ENCODE measurements around the gene SH3YL1. TPM values are rescaled to one million over a fixed set of nuclear protein-coding genes. Genes with fewer than 3 reads are reported as not detected.
A peak's percentile ranks its signal among the peaks of the same experiment; 100 is the strongest.

SH3YL1 gene, protein sequence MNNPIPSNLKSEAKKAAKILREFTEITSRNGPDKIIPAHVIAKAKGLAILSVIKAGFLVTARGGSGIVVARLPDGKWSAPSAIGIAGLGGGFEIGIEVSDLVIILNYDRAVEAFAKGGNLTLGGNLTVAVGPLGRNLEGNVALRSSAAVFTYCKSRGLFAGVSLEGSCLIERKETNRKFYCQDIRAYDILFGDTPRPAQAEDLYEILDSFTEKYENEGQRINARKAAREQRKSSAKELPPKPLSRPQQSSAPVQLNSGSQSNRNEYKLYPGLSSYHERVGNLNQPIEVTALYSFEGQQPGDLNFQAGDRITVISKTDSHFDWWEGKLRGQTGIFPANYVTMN
- 100 to 1,000 TPM in 1 of 2 donors, 10 to 100 TPM in 1; 42.7 to 121 TPM for total RNA-seq
- polyA plus RNA-seq = 10 to 100 TPM; 35.1 to 65.8 TPM
- long read RNA-seq, donor 1, partial matches to known transcripts = 38 of 178 reads
- long read RNA-seq, donor 1, other reads (novel, unspliced or antisense) = 126 of 178 reads
- long read RNA-seq, donor 2, partial matches to known transcripts = 0 of 6 reads
- long read RNA-seq, donor 2, other reads (novel, unspliced or antisense) = 0 of 6 reads
- long read RNA-seq, donor 3, partial matches to known transcripts = 7 of 20 reads
- long read RNA-seq, donor 3, other reads (novel, unspliced or antisense) = 0 of 20 reads
- long read RNA-seq, donor 4, partial matches to known transcripts = 12 of 14 reads
- long read RNA-seq, donor 4, other reads (novel, unspliced or antisense) = 0 of 14 reads
- long read RNA-seq, donor 5, transcript SH3YL1-205 (9 exons, 1,695 nt) = major isoform, 7 of 23 reads
- long read RNA-seq, donor 5, transcript SH3YL1-227 (1 exons, 502 nt) = major isoform, 7 of 23 reads
- long read RNA-seq, donor 5, partial matches to known transcripts = 0 of 23 reads
- long read RNA-seq, donor 5, other reads (novel, unspliced or antisense) = 0 of 23 reads

DNA sequence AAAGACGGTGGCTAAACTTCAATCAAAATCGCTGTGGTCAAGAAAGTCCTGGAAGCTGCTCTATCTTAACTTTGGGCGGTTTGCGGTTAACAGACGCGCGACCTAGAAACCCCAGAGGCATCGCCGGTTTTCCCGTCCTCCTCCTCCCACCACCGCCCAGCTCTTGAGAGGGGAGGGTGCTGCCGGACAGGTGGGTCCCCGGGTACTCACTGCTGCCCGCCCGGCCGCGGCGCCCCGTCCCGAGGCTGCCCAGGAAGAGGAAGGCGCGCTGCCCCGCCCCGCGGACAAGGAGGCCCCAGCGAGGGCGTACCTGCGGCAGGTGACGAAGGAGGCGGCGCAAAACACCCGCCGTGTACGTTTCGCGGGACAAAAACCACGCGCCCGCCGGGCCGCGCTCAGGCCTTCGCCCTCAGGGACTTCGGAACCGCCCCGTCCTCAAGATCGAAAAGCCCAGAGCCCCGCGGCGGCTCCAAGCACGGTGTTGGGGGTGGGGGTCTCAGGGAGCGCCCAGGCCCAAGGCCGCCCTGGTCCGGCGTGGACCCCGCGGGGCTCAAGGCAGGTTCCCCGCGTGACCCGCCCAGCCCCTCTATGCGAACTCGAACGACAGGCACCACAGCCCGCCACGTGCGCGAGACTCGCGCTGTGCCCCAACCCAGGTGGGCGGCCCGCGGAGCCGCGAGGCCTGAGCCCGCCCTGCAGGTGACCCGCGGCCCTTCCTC is at the start of gene SH3YL1:
Gene SH3YL1 (minus strand): TSS at position 259 of the 719 bp plus-strand sequence. CDS start 48 bp downstream, at position 211.
- Histone ChIP-seq H3K9ac (ENCODE audit: insufficient read depth in 1 of 2, low read length in 2 of 2) (peak within 1 kb of the TSS; percentile 86 to 89), H3K9me3 (ENCODE audit: control insufficient read depth in 4 of 4, insufficient read depth in 3 of 4, low read length in 3 of 4) (no peaks in the 10 kb centered on the region), H3K27me3 (ENCODE audit: control insufficient read depth in 3 of 3, insufficient read depth in 3 of 3, low read length in 2 of 3) (no peaks in the 10 kb centered on the region), H3K27ac (ENCODE audit: low read depth in 1 of 2, low read length in 1 of 2) (peak within 1 kb of the TSS; percentile 71 to 95), H3K4me3 (peak within 1 kb of the TSS; percentile 91), H3K36me3 (ENCODE audit: control insufficient read depth in 4 of 4, insufficient read depth in 4 of 4, low read length in 4 of 4) (peaks cover 0 to 4% (median 1%) of the 10 kb centered on the region in 4 donors), H3K4me1 (ENCODE audit: control insufficient read depth in 5 of 5, insufficient read depth in 5 of 5, low read length in 5 of 5) (peaks cover 7 to 38% (median 17%) of the 10 kb centered on the region in 5 donors)
- 1% methylated on average over 65 to 77 of the region's 77 CpGs for WGBS, 2 donors
- TF ChIP-seq, protein P1, sequence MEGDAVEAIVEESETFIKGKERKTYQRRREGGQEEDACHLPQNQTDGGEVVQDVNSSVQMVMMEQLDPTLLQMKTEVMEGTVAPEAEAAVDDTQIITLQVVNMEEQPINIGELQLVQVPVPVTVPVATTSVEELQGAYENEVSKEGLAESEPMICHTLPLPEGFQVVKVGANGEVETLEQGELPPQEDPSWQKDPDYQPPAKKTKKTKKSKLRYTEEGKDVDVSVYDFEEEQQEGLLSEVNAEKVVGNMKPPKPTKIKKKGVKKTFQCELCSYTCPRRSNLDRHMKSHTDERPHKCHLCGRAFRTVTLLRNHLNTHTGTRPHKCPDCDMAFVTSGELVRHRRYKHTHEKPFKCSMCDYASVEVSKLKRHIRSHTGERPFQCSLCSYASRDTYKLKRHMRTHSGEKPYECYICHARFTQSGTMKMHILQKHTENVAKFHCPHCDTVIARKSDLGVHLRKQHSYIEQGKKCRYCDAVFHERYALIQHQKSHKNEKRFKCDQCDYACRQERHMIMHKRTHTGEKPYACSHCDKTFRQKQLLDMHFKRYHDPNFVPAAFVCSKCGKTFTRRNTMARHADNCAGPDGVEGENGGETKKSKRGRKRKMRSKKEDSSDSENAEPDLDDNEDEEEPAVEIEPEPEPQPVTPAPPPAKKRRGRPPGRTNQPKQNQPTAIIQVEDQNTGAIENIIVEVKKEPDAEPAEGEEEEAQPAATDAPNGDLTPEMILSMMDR (IDR thresholded peaks at IDR 0.05; ENCODE audit: control extremely low read depth, extremely low read depth) = no peak
- peak; percentile 31 to 60 (median 59) for DNase-seq
- ATAC-seq (ENCODE audit: insufficient read depth, low FRiP score) = peak; percentile 71

DNA sequence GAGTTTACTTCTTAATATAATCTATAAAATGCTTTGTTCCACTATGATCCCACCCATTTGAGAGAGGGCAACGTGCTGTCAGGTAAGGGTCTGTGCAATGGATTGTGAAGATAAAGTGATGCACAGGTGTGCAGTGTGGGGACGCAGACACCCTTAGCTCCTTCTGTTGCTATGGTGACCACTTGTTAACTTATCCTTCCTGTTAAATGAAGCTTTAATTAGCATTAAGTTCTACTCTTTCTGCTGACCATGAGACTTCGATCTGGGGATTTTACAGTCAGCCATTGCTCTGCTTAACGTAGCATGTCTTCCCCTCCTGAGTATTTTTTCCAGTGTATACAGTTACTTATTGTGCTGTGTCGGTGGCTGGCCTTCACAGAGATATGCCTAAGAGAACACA is 47.2 kb upstream of the SH3YL1 start:
- H3K4me1 ChIP-seq (ENCODE audit: control insufficient read depth in 5 of 5, insufficient read depth in 5 of 5, low read length in 5 of 5) = peaks cover 0 to 6% (median 0%) of the 10 kb centered on the region in 5 donors
- TF ChIP-seq, protein P1 (IDR thresholded peaks at IDR 0.05; ENCODE audit: control extremely low read depth, extremely low read depth) = no peak
- 85 to 86% methylated on average over 5 of the region's 5 CpGs for WGBS, 2 donors
- ATAC-seq (ENCODE audit: insufficient read depth, low FRiP score) (no peak), DNase-seq (no peak)
- H3K36me3 ChIP-seq (ENCODE audit: control insufficient read depth in 4 of 4, insufficient read depth in 4 of 4, low read length in 4 of 4) = no peaks in the 10 kb centered on the region
- no peak overlapping the region for H3K4me3 ChIP-seq
- H3K27me3 ChIP-seq (ENCODE audit: control insufficient read depth in 3 of 3, insufficient read depth in 3 of 3, low read length in 2 of 3) = no peaks in the 10 kb centered on the region
- H3K9ac ChIP-seq (ENCODE audit: insufficient read depth in 1 of 2, low read length in 2 of 2) = no peak overlapping the region
- H3K27ac ChIP-seq (ENCODE audit: low read depth in 1 of 2, low read length in 1 of 2) = no peak overlapping the region
- no peaks in the 10 kb centered on the region for H3K9me3 ChIP-seq (ENCODE audit: control insufficient read depth in 4 of 4, insufficient read depth in 3 of 4, low read length in 3 of 4)

DNA sequence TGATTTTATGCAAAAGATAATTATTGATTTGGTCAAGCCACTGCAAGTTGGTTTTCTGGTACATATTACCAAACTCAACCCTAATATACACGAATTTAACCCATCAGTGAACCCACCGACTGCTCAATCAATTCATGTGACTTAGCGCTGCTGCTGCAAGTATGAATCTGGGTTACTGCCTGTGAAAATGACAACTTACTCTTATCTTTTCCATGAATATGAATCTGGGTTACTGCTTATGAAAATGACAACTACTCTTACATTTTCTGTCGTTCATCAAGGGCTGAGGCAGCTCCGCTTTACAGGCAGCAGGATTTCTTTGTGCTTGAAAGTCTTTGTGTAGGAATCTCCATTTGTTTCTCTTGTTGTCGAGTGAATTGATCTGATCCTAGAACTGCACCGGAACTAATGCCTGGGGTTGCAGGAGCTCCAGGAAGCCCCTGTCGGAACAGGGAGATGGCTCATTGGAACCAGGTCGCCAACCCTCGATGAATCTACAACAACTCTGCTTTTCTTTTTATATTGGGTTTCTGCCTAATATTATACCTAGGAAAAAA is 46.2 kb upstream of the SH3YL1 start:
- Histone ChIP-seq H3K9me3 (ENCODE audit: control insufficient read depth in 4 of 4, insufficient read depth in 3 of 4, low read length in 3 of 4) (no peaks in the 10 kb centered on the region), H3K36me3 (ENCODE audit: control insufficient read depth in 4 of 4, insufficient read depth in 4 of 4, low read length in 4 of 4) (no peaks in the 10 kb centered on the region), H3K4me1 (ENCODE audit: control insufficient read depth in 5 of 5, insufficient read depth in 5 of 5, low read length in 5 of 5) (peaks cover 0 to 6% (median 0%) of the 10 kb centered on the region in 5 donors), H3K4me3 (no peak overlapping the region), H3K9ac (ENCODE audit: insufficient read depth in 1 of 2, low read length in 2 of 2) (no peak overlapping the region), H3K27me3 (ENCODE audit: control insufficient read depth in 3 of 3, insufficient read depth in 3 of 3, low read length in 2 of 3) (no peaks in the 10 kb centered on the region), H3K27ac (ENCODE audit: low read depth in 1 of 2, low read length in 1 of 2) (no peak overlapping the region)
- WGBS, 2 donors = 75 to 81% methylated on average over 10 of the region's 10 CpGs
- TF ChIP-seq, protein P1 (IDR thresholded peaks at IDR 0.05; ENCODE audit: control extremely low read depth, extremely low read depth) = no peak
- ATAC-seq (ENCODE audit: insufficient read depth, low FRiP score) (no peak), DNase-seq (no peak)

All from lung (tissue), 16 donors.